Activated CD4-positive, alpha-beta memory T cell treated with anti-CD3 and anti-CD28 coated beads for 36 hours (primary cell): Measurements from ENCODE around the gene UMPS. TPM values are rescaled to one million over a fixed set of nuclear protein-coding genes. Genes with fewer than 3 reads are reported as not detected.

ENCODE experiments used
- CTCF ChIA-PET: fragments of 350-600 bp; sonication (Branson Sonifier 250); formaldehyde crosslinking; loops from one replicate; lab custom pipeline; 2021; ENCODE audit warnings: antibody characterized with exemption, inconsistent platforms; lab: Charles Lee
- POLR2A ChIA-PET: fragments of 350-600 bp; sonication (Branson Sonifier 250); formaldehyde crosslinking; loops from one replicate; lab custom pipeline; 2021; ENCODE audit warnings: antibody characterized with exemption; lab: Charles Lee
- DNase-seq: peaks from one replicate; pipeline ENCODE4 v3.0.0-alpha.2; 2020
- H3K27ac Mint-ChIP-seq: one replicate; pipeline ENCODE4 v1.8.0; 2021; ENCODE audit warnings: mixed read lengths
- H3K27me3 Mint-ChIP-seq: one replicate; pipeline ENCODE4 v1.8.0; 2021; ENCODE audit warnings: mixed read lengths
- H3K36me3 Mint-ChIP-seq: one replicate; pipeline ENCODE4 v1.8.0; 2021; ENCODE audit warnings: mixed read lengths
- H3K4me1 Mint-ChIP-seq: one replicate; pipeline ENCODE4 v1.8.0; 2021; ENCODE audit warnings: low read depth, mixed read lengths
- H3K4me3 Mint-ChIP-seq: one replicate; pipeline ENCODE4 v1.8.0; 2021; ENCODE audit warnings: mild to moderate bottlenecking, mixed read lengths
- H3K9me3 Mint-ChIP-seq: one replicate; pipeline ENCODE4 v1.8.0; 2021; ENCODE audit warnings: mixed read lengths
- intact Hi-C: fragments of 100-400 bp; cut with micrococcal nuclease; formaldehyde crosslinking; loops from one replicate; pipeline ENCODE4 v1.15.1; 2023
- total RNA-seq, 2 experiments: library from RNA; stranded (reverse); gene quantifications; one replicate each; pipeline ENCODE4 v1.2.3, GENCODE V29; 2021

Gene UMPS
- total RNA-seq, 2 experiments from 2014 or later = 40.9 to 48.1 TPM

- Mint-ChIP-seq H3K4me3 (no peak overlapping the region), H3K27ac (no peak overlapping the region), H3K27me3 (no peaks in the 10 kb centered on the region), H3K9me3 (no peaks in the 10 kb centered on the region), H3K4me1 (peaks cover under 1% of the 10 kb centered on the region), H3K36me3 (no peaks in the 10 kb centered on the region)
- POLR2A ChIA-PET = no interaction called here
- intact Hi-C loops = no loop called here
- CTCF ChIA-PET = interaction anchor here (2.0 kb wide), 1 partner anchor 135 kb away, joined by 15 read pairs; no protein-coding TSS in a partner anchor
- no peak for DNase-seq
Observed at GRCh38 chr3:124766113-124767095, 36.2 kb downstream of the UMPS start.

GRCh38 chr3:124767264-124767663 lies 37.0 kb downstream of the UMPS start:
- Mint-ChIP-seq H3K4me3 (no peak overlapping the region), H3K36me3 (no peaks in the 10 kb centered on the region), H3K4me1 (no peaks in the 10 kb centered on the region), H3K27me3 (peaks cover 2% of the 10 kb centered on the region), H3K9me3 (no peaks in the 10 kb centered on the region), H3K27ac (no peak overlapping the region)
- no peak for DNase-seq
- intact Hi-C loops = no loop called here
- CTCF ChIA-PET = interaction anchor here (0.9 to 2.0 kb wide), 2 partner anchors 96 to 134 kb away, joined by 4 to 15 read pairs; no protein-coding TSS in a partner anchor
- POLR2A ChIA-PET = no interaction called here

GRCh38 chr3:124767691-124768090 lies 37.4 kb downstream of the UMPS start:
- DNase-seq = no peak
- no peak overlapping the region for H3K27ac Mint-ChIP-seq
- ChIA-PET CTCF (interaction anchor here (0.9 to 2.0 kb wide), 2 partner anchors 95 to 134 kb away, joined by 4 to 15 read pairs; no protein-coding TSS in a partner anchor), POLR2A (no interaction called here)
- no peak overlapping the region for H3K4me3 Mint-ChIP-seq
- H3K36me3 Mint-ChIP-seq = no peaks in the 10 kb centered on the region
- no peaks in the 10 kb centered on the region for H3K9me3 Mint-ChIP-seq
- H3K27me3 Mint-ChIP-seq = peaks cover 4% of the 10 kb centered on the region
- intact Hi-C loops = no loop called here
- no peaks in the 10 kb centered on the region for H3K4me1 Mint-ChIP-seq

- Mint-ChIP-seq H3K27ac (no peak overlapping the region), H3K4me3 (no peak overlapping the region), H3K4me1 (no peaks in the 10 kb centered on the region), H3K36me3 (no peaks in the 10 kb centered on the region), H3K27me3 (peaks cover 4% of the 10 kb centered on the region), H3K9me3 (no peaks in the 10 kb centered on the region)
- POLR2A ChIA-PET = no interaction called here
- CTCF ChIA-PET = interaction anchor here (2.0 to 2.4 kb wide), 2 partner anchors 133 kb away, joined by 15 to 17 read pairs; no protein-coding TSS in a partner anchor
- peak; percentile 31 for DNase-seq
- intact Hi-C loops = no loop called here
Observed at GRCh38 chr3:124768812-124769211, 38.6 kb downstream of the UMPS start.

- no peak for DNase-seq
- H3K36me3 Mint-ChIP-seq = no peaks in the 10 kb centered on the region
- H3K9me3 Mint-ChIP-seq = no peaks in the 10 kb centered on the region
- ChIA-PET CTCF (interaction anchor here (2.4 kb wide), 1 partner anchor 132 kb away, joined by 17 read pairs; no protein-coding TSS in a partner anchor), POLR2A (no interaction called here)
- peaks cover 4% of the 10 kb centered on the region for H3K27me3 Mint-ChIP-seq
- no peaks in the 10 kb centered on the region for H3K4me1 Mint-ChIP-seq
- intact Hi-C loops = no loop called here
- no peak overlapping the region for H3K4me3 Mint-ChIP-seq
- no peak overlapping the region for H3K27ac Mint-ChIP-seq
Observed at GRCh38 chr3:124769462-124769861, 39.2 kb downstream of the UMPS start.

- DNase-seq = no peak
- intact Hi-C loops = no loop called here
- peaks cover 4% of the 10 kb centered on the region for H3K27me3 Mint-ChIP-seq
- H3K4me1 Mint-ChIP-seq = no peaks in the 10 kb centered on the region
- H3K27ac Mint-ChIP-seq = no peak overlapping the region
- H3K9me3 Mint-ChIP-seq = no peaks in the 10 kb centered on the region
- CTCF ChIA-PET = interaction anchor here (2.4 to 2.5 kb wide), 2 partner anchors 10 to 131 kb away, joined by 13 to 17 read pairs; no protein-coding TSS in a partner anchor
- POLR2A ChIA-PET = interaction anchor here (0.5 to 0.6 kb wide), 2 partner anchors 825 to 854 kb away, joined by 3 to 7 read pairs; no protein-coding TSS in a partner anchor
- H3K4me3 Mint-ChIP-seq = no peak overlapping the region
- no peaks in the 10 kb centered on the region for H3K36me3 Mint-ChIP-seq
Observed at GRCh38 chr3:124770336-124771082, 40.3 kb downstream of the UMPS start.

GRCh38 chr3:124771083-124771445 lies 40.8 kb downstream of the UMPS start:
- CTCF ChIA-PET = interaction anchor here (2.4 to 2.5 kb wide), 2 partner anchors 10 to 130 kb away, joined by 13 to 17 read pairs; no protein-coding TSS in a partner anchor
- intact Hi-C loops = no loop called here
- no peaks in the 10 kb centered on the region for H3K36me3 Mint-ChIP-seq
- no peaks in the 10 kb centered on the region for H3K9me3 Mint-ChIP-seq
- H3K27me3 Mint-ChIP-seq = peaks cover 4% of the 10 kb centered on the region
- H3K27ac Mint-ChIP-seq = no peak overlapping the region
- H3K4me3 Mint-ChIP-seq = no peak overlapping the region
- no peak for DNase-seq
- H3K4me1 Mint-ChIP-seq = no peaks in the 10 kb centered on the region
- POLR2A ChIA-PET = interaction anchor here (0.5 kb wide), 1 partner anchor 854 kb away, joined by 7 read pairs; no protein-coding TSS in a partner anchor

GRCh38 chr3:124772081-124772831 lies 42.0 kb downstream of the UMPS start:
- Mint-ChIP-seq H3K4me1 (no peaks in the 10 kb centered on the region), H3K9me3 (no peaks in the 10 kb centered on the region), H3K36me3 (no peaks in the 10 kb centered on the region), H3K4me3 (no peak overlapping the region), H3K27ac (no peak overlapping the region), H3K27me3 (peaks cover 4% of the 10 kb centered on the region)
- ChIA-PET CTCF (interaction anchor here (2.5 kb wide), 1 partner anchor 11 kb away, joined by 13 read pairs; no protein-coding TSS in a partner anchor), POLR2A (no interaction called here)
- intact Hi-C loops = no loop called here
- no peak for DNase-seq

GRCh38 chr3:124773351-124774326 lies 43.4 kb downstream of the UMPS start:
- peaks cover 8% of the 10 kb centered on the region for H3K27me3 Mint-ChIP-seq
- H3K36me3 Mint-ChIP-seq = no peaks in the 10 kb centered on the region
- intact Hi-C loops = no loop called here
- ChIA-PET POLR2A (no interaction called here), CTCF (interaction anchor here (0.6 to 0.7 kb wide), 2 partner anchors 50 to 128 kb away, joined by 3 to 4 read pairs; no protein-coding TSS in a partner anchor)
- H3K4me3 Mint-ChIP-seq = no peak overlapping the region
- DNase-seq = no peak
- H3K4me1 Mint-ChIP-seq = no peaks in the 10 kb centered on the region
- no peak overlapping the region for H3K27ac Mint-ChIP-seq
- H3K9me3 Mint-ChIP-seq = no peaks in the 10 kb centered on the region

- no peaks in the 10 kb centered on the region for H3K36me3 Mint-ChIP-seq
- CTCF ChIA-PET = interaction anchor here (0.6 to 0.7 kb wide), 2 partner anchors 51 to 128 kb away, joined by 3 to 4 read pairs; no protein-coding TSS in a partner anchor
- DNase-seq = no peak
- peaks cover 11% of the 10 kb centered on the region for H3K27me3 Mint-ChIP-seq
- intact Hi-C loops = no loop called here
- POLR2A ChIA-PET = no interaction called here
- no peak overlapping the region for H3K27ac Mint-ChIP-seq
- no peaks in the 10 kb centered on the region for H3K9me3 Mint-ChIP-seq
- no peaks in the 10 kb centered on the region for H3K4me1 Mint-ChIP-seq
- no peak overlapping the region for H3K4me3 Mint-ChIP-seq
Observed at GRCh38 chr3:124774327-124774718, 44.1 kb downstream of the UMPS start.
